SK-N-SH (cell line): ENCODE data around the gene FAM131A. TPM values are rescaled to one million over a fixed set of nuclear protein-coding genes. Genes with fewer than 3 reads are reported as not detected.
A peak's percentile ranks its signal among the peaks of the same experiment; 100 is the strongest.

ENCODE experiments used
- CTCF ChIA-PET: fragments of 300-600, 350-600 bp; formaldehyde crosslinking; extraction: SDS; loops from one replicate; lab custom pipeline; 2021; lab: Yijun Ruan, JAX
- POLR2A ChIA-PET: fragments of 350-600 bp; sonication (Branson Sonifier 250); formaldehyde crosslinking; extraction: SDS; loops from one replicate; lab custom pipeline; 2020; ENCODE audit warnings: antibody characterized with exemption, inconsistent platforms; lab: Yijun Ruan, JAX
- DNase-seq: peaks from one replicate; pipeline ENCODE4 v3.0.0; 2012
- H2AFZ ChIP-seq: fragments of 200-600 bp; sonication (generic); 2 replicates; pipeline ENCODE4 v1.8.1; 2016; ENCODE audit warnings: antibody characterized with exemption, mild to moderate bottlenecking, low read depth
- H3F3A ChIP-seq: fragments of 200-600 bp; sonication (generic); replicated peaks from 2 replicates; pipeline ENCODE3; 2016; ENCODE audit warnings: antibody characterized with exemption, mild to moderate bottlenecking; ENCODE audit not compliant: insufficient read depth
- H3K27ac ChIP-seq, 2 experiments: fragments of 200-500 bp in 1 of 2; fragments of 200-600 bp in 1 of 2; sonication (Bioruptor generic) in 1 of 2; sonication (generic), shearing (Covaris generic) in 1 of 2; 2 replicates each; pipeline versions ENCODE4 v1.5.1 to v1.6.1; 2014 to 2016; ENCODE audit warnings: low read depth in 2 of 2, inconsistent platforms in 1 of 2, low read length in 1 of 2, mild to moderate bottlenecking in 1 of 2, mixed read lengths in 1 of 2
- H3K27me3 ChIP-seq: fragments of 200-600 bp; sonication (generic), shearing (Covaris generic); 2 replicates; pipeline ENCODE4 v1.6.1; 2016; ENCODE audit warnings: mixed run types; ENCODE audit not compliant: insufficient read depth
- H3K36me3 ChIP-seq, 2 experiments: fragments of 200-500 bp in 1 of 2; fragments of 200-600 bp in 1 of 2; sonication (Bioruptor generic) in 1 of 2; sonication (generic) in 1 of 2; replicated peaks in 1 of 2; 2 replicates each; pipeline versions ENCODE3 to v1.5.1; 2014 to 2016; ENCODE audit warnings: low read length in 1 of 2, mild to moderate bottlenecking in 1 of 2; ENCODE audit not compliant: insufficient read depth in 2 of 2, control insufficient read depth in 1 of 2
- H3K4me1 ChIP-seq, 2 experiments: fragments of 200-500 bp in 1 of 2; fragments of 200-600 bp in 1 of 2; sonication (Bioruptor generic) in 1 of 2; sonication (generic), shearing (Covaris generic) in 1 of 2; 2 replicates each; pipeline versions ENCODE4 v1.5.1 to v1.6.1; 2014 to 2016; ENCODE audit warnings: low read depth in 1 of 2, low read length in 1 of 2, mixed run types in 1 of 2; ENCODE audit not compliant: insufficient read depth in 2 of 2, control insufficient read depth in 1 of 2
- H3K4me2 ChIP-seq: fragments of 200-600 bp; sonication (generic), shearing (Covaris generic); 2 replicates; pipeline ENCODE4 v1.6.1; 2017; ENCODE audit warnings: mixed run types
- H3K4me3 ChIP-seq, 2 experiments: fragments of 200-500 bp in 1 of 2; fragments of 200-600 bp in 1 of 2; sonication (Bioruptor generic) in 1 of 2; sonication (generic), shearing (Covaris generic) in 1 of 2; 2 replicates each; pipeline versions ENCODE4 v1.5.1 to v1.8.1; 2014 to 2016; ENCODE audit warnings: low read depth in 2 of 2, inconsistent platforms in 1 of 2, low read length in 1 of 2, mild to moderate bottlenecking in 1 of 2, mixed read lengths in 1 of 2, moderate library complexity in 1 of 2
- H3K79me2 ChIP-seq: fragments of 200-600 bp; sonication (generic); 2 replicates; pipeline ENCODE4 v1.8.1; 2017; ENCODE audit warnings: mild to moderate bottlenecking; ENCODE audit not compliant: insufficient read depth
- H3K9ac ChIP-seq: fragments of 200-600 bp; sonication (generic); 2 replicates; pipeline ENCODE4 v1.6.1; 2017; ENCODE audit warnings: mixed run types
- H3K9me2 ChIP-seq: fragments of 200-600 bp; sonication (generic); 2 replicates; pipeline ENCODE4 v1.6.1; 2017; ENCODE audit warnings: mixed run types
- H3K9me3 ChIP-seq: fragments of 200-600 bp; sonication (generic); 2 replicates; pipeline ENCODE4 v1.6.1; 2017; ENCODE audit warnings: mixed run types, mild to moderate bottlenecking, moderate library complexity
- H4K20me1 ChIP-seq: fragments of 200-600 bp; sonication (generic); 2 replicates; pipeline ENCODE4 v1.6.1; 2017; ENCODE audit warnings: mild to moderate bottlenecking, mixed run types; ENCODE audit not compliant: insufficient read depth
- ELF1 ChIP-seq: IDR thresholded peaks from 2 replicates; pipeline ENCODE4 v1.4.0; 2012
- EP300 ChIP-seq, 2 experiments: IDR thresholded peaks; 2 replicates each; pipeline versions ENCODE4 v1.4.0 to v1.6.1; 2012; ENCODE audit warnings: borderline replicate concordance in 1 of 2, low read depth in 1 of 2, low read length in 1 of 2
- EZH2phosphoT487 ChIP-seq: fragments of 200-600 bp; sonication (generic); IDR thresholded peaks from 2 replicates; pipeline ENCODE4 v1.6.1; 2017; ENCODE audit warnings: low read depth, mixed run types, mild to moderate bottlenecking, antibody characterized with exemption, moderate library complexity, borderline replicate concordance
- FOSL2 ChIP-seq: IDR thresholded peaks from 2 replicates; pipeline ENCODE4 v1.4.0; 2012; ENCODE audit warnings: low read depth, mild to moderate bottlenecking, moderate library complexity, borderline replicate concordance
- GABPA ChIP-seq: IDR thresholded peaks from 2 replicates; pipeline ENCODE4 v1.4.0; 2012; ENCODE audit warnings: low read depth, mild to moderate bottlenecking
- IRF3 ChIP-seq: fragments of 150-350 bp; IDR thresholded peaks from 2 replicates; pipeline ENCODE4 v1.6.1; 2016; ENCODE audit warnings: mild to moderate bottlenecking, low read depth, low read length
- MEF2A ChIP-seq: IDR thresholded peaks from 2 replicates; pipeline ENCODE4 v1.4.0; 2012; ENCODE audit warnings: low read depth, borderline replicate concordance
- MXI1 ChIP-seq: IDR thresholded peaks from 2 replicates; pipeline ENCODE4 v1.6.1; 2012; ENCODE audit warnings: mild to moderate bottlenecking, low read depth, low read length, improper control_type of control experiment
- NFIC ChIP-seq: IDR thresholded peaks from 2 replicates; pipeline ENCODE4 v1.4.0; 2012; ENCODE audit warnings: borderline replicate concordance
- RFX5 ChIP-seq: IDR thresholded peaks from 2 replicates; pipeline ENCODE4 v1.6.1; 2012; ENCODE audit warnings: mild to moderate bottlenecking, improper control_type of control experiment, low read length
- RXRA ChIP-seq: IDR thresholded peaks from 2 replicates; pipeline ENCODE4 v1.4.0; 2012; ENCODE audit warnings: low read depth, mild to moderate bottlenecking, borderline replicate concordance
- SIN3A ChIP-seq: IDR thresholded peaks from 2 replicates; pipeline ENCODE4 v1.6.1; 2012; ENCODE audit warnings: low read depth, mild to moderate bottlenecking, low read length, moderate library complexity, borderline replicate concordance
- TAF1 ChIP-seq: IDR thresholded peaks from 2 replicates; pipeline ENCODE4 v1.6.1; 2012; ENCODE audit warnings: low read depth, mild to moderate bottlenecking, low read length, moderate library complexity, borderline replicate concordance
- TEAD4 ChIP-seq: IDR thresholded peaks from 2 replicates; pipeline ENCODE4 v1.4.0; 2012; ENCODE audit warnings: mild to moderate bottlenecking, borderline replicate concordance; ENCODE audit not compliant: insufficient read depth
- YY1 ChIP-seq: IDR thresholded peaks from 2 replicates; pipeline ENCODE4 v1.4.0; 2012; ENCODE audit warnings: low read depth, mild to moderate bottlenecking
- ZBTB33 ChIP-seq: IDR thresholded peaks from 2 replicates; pipeline ENCODE4 v1.4.0; 2012; ENCODE audit warnings: low read depth, borderline replicate concordance
- WGBS: methylation state at CpG from one replicate; pipeline ENCODE4 v1.1.6; 2017; ENCODE audit warnings: low lambda C conversion rate; 5-methylcytosine and 5-hydroxymethylcytosine counted together
- polyA plus RNA-seq, 3 experiments: library from polyadenylated mRNA; depleted of rRNA; stranded (reverse); fragments of >200 nt; gene quantifications; 2 replicates each; pipeline ENCODE4 v1.2.3, GENCODE V29; 2012
- TF ChIP-seq, protein P1 (sequence below): fragments of 150-350 bp; IDR thresholded peaks from 2 replicates; pipeline ENCODE4 v1.6.1; 2017; ENCODE audit warnings: antibody characterized with exemption, low read length, low read depth, borderline replicate concordance
- TF ChIP-seq, protein P2 (sequence below): IDR thresholded peaks from 2 replicates; pipeline ENCODE4 v1.4.0; 2012; ENCODE audit warnings: low read depth

FAM131A gene
- polyA plus RNA-seq, 1 of the 3 experiments (the other 2 are of a cell fraction): 31.6 TPM

DNA sequence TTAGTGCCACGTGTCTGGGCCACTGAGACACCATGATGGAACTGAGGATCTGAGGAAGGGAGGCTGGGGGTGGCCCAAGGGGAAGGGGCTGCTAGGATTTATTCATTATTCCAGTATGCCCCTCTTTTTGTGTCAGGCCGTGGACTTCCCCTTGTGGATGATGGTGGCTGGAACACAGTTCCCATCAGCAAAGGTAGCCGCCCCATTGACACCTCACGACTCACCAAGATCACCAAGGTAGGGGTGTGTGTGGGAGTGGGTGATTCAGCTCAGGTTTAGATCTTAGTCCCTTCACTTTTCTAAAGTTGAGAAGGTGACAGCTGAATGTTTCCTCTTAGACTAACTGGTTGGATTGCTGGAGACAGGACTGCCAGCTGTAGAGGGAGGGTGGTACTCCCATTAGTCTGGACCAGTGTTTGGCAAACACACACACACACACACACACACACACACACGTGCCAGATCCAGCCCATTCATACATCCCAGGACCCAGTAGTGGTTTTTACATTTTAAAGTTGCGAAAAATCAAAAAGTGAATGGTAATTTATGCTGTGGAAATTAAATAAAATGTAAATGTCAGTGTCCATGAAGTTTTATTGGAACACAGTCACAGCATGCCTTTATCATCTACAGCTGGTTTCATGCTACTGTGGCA, 11.6 kb upstream of the FAM131A start:
- H4K20me1 ChIP-seq: peaks cover 48% of the 10 kb centered on the region
- DNase-seq: peak; percentile 5
- peaks cover 92% of the 10 kb centered on the region for H3K79me2 ChIP-seq
- H3F3A ChIP-seq: peaks cover 48% of the 10 kb centered on the region
- H3K4me2 ChIP-seq: no peak overlapping the region
- H3K9ac ChIP-seq: no peak overlapping the region
- TF ChIP-seq TAF1 (no peak), NFIC (no peak), SIN3A (no peak), EZH2phosphoT487 (no peak), YY1 (no peak), TEAD4 (no peak), RFX5 (no peak), ZBTB33 (no peak), IRF3 (no peak), ELF1 (no peak), RXRA (no peak), FOSL2 (no peak), GABPA (no peak), MXI1 (no peak), MEF2A (no peak), EP300 (IDR thresholded peaks at IDR 0.05; ENCODE audit: borderline replicate concordance in 1 of 2, low read depth in 1 of 2, low read length in 1 of 2) (no peak)
- TF ChIP-seq, protein P1, sequence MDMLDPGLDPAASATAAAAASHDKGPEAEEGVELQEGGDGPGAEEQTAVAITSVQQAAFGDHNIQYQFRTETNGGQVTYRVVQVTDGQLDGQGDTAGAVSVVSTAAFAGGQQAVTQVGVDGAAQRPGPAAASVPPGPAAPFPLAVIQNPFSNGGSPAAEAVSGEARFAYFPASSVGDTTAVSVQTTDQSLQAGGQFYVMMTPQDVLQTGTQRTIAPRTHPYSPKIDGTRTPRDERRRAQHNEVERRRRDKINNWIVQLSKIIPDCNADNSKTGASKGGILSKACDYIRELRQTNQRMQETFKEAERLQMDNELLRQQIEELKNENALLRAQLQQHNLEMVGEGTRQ: no peak
- TF ChIP-seq, protein P2, sequence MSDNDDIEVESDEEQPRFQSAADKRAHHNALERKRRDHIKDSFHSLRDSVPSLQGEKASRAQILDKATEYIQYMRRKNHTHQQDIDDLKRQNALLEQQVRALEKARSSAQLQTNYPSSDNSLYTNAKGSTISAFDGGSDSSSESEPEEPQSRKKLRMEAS: no peak
- no peaks in the 10 kb centered on the region for H3K9me3 ChIP-seq
- no peaks in the 10 kb centered on the region for H3K9me2 ChIP-seq
- POLR2A ChIA-PET: no interaction called here
- no peak overlapping the region for H3K4me3 ChIP-seq
- CTCF ChIA-PET: no interaction called here
- peaks cover 0 to under 1% of the 10 kb centered on the region in 2 experiments; a peak in 1 of 4 replicates for H3K4me1 ChIP-seq
- 92% methylated on average over 6 of the region's 6 CpGs for WGBS
- peaks cover 87 to 95% of the 10 kb centered on the region in 2 experiments for H3K36me3 ChIP-seq
- H3K27ac ChIP-seq: no peak overlapping the region
- no peak overlapping the region for H2AFZ ChIP-seq
- H3K27me3 ChIP-seq: no peaks in the 10 kb centered on the region
